ENCODE data around the gene TOP2A.

Gene TOP2A

GRCh38 chr17:40344421-40345160 lies 73.1 kb downstream of the TOP2A start:
- no peak for DNase-seq

- no peak for DNase-seq
These were observed 74.2 kb downstream of the TOP2A start for GRCh38 chr17:40343219-40344119.

- no peak for DNase-seq
These were observed 75.0 kb downstream of the TOP2A start for GRCh38 chr17:40342504-40343218.

- DNase-seq, result no peak
These were observed 75.7 kb downstream of the TOP2A start for GRCh38 chr17:40341808-40342503.

- DNase-seq, result peak; percentile 71
These were observed 76.6 kb downstream of the TOP2A start for GRCh38 chr17:40340880-40341807.

GRCh38 chr17:40340327-40340726 lies 77.4 kb downstream of the TOP2A start:
- no peak for DNase-seq

GRCh38 chr17:40338941-40339649 lies 78.6 kb downstream of the TOP2A start:
- DNase-seq, result no peak
